ENCODE measurements around the gene GRIK5.

GRCh38 chr19:42116308-42117075, 46.5 kb upstream of the GRIK5 start:
- TF ChIP-seq CTCF (conservative IDR thresholded peaks at IDR 0.05 in 1 of 2, IDR thresholded peaks at IDR 0.05 in 1 of 2; ENCODE audit: extremely low read depth in 1 of 2, insufficient read depth in 1 of 2, low read depth in 1 of 2, low read length in 2 of 2) = peak in 1 of 2 donors; percentile 9
- TF ChIP-seq EZH2 (IDR thresholded peaks at IDR 0.05; ENCODE audit: borderline replicate concordance, low read length) = no peak
